GM19025 (cell line): Measurements from ENCODE around the gene CYP4F3.
"Not testable (repeated sequence)": the region's sequence is repeated elsewhere in the genome, so short reads cannot be mapped to it uniquely, and the experiment has no call there.

Source experiments
- ATAC-seq: cut with Tn5 transposase; IDR thresholded peaks from one replicate; pipeline ENCODE4 v1.9.1; 2021; ENCODE audit warnings: mild to moderate bottlenecking, low read depth, moderate library complexity; ENCODE audit not compliant: unreplicated experiment

Gene CYP4F3

GRCh38 chr19:15629003-15629880 is 11.5 kb upstream of the CYP4F3 start:
- ATAC-seq, result no peak

GRCh38 chr19:15631817-15632216 is 8.9 kb upstream of the CYP4F3 start:
- ATAC-seq, result no peak

GRCh38 chr19:15633082-15633835 is 7.4 kb upstream of the CYP4F3 start:
- no peak for ATAC-seq

GRCh38 chr19:15634105-15634504 is 6.6 kb upstream of the CYP4F3 start:
- ATAC-seq, result no peak

DNA sequence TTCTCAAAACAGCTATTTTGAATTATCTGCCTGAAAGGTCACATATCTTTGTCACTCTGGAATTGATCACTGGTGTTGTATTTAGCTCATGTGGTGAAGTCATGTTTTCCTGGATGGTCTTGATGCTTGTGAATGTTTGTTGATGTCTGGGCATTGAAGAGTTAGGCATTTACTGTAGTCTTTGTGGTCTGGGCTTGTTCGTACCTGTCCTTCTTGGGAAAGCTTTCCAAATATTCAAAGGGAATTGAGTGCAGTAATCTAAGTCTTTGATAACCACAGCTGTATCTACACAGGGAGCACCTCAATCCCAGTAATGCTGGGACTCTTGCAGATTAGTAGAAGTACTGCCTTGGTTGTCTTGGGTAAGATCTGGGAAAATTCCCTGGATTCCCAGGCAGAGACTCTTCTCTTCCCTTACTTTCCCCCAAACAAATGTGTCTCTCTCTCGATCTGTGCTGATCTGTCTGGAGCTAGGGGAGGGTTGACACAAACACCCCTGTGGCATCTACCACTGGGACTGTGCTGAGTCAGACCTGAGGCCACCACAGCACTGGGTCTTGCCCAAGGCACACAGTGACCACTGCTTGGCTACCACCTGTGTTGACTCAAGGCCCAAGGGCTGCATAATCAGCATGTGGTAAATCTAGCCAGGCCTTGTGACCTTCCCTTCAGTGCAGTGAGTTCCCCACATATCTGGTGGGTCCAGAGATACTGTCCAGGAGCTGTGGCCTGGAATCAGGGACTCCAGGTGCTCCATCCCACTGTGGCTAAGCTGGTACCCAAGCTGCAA is 5.5 kb upstream of the CYP4F3 start:
- no peak for ATAC-seq

DNA sequence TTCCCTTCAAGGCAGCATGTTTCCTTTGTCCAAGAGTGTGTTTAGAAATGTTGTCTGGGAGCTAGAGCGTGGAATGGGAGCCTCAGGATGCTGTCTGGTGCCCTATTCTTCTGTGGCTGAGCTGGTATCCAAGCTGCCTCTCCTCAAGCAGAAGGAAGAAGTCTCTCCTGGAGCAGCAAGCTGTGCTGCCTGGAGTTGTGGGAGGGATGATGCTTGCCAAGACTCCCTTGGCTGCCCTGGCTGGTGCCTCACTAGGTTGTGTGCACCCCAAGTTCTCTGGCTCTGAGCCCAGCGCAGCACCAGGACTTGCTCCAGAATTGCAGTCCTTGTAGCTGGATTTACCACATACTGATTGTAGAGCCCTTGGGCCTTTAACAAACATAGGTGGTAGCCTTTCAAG is 4.7 kb upstream of the CYP4F3 start:
- ATAC-seq, result no peak

DNA sequence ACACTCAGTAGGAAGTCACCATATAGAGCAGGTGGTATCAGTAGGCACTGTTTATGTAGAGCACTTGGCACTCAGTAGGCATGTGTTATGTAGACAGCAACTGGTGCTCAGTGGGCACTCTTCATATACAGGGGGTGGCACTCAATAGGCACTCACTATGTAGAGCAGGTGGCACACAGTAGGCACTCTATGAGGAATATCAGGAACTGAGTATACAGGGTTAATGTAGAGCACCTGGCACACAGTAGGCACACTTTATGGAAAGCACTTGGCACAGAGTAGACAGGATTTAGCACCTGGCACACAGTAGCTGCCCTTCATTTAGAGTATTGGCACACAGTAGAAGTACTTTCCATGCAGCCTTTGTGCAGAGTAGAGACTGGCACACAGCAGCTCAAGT is 1.1 kb upstream of the CYP4F3 start:
- ATAC-seq, result no peak

GRCh38 chr19:15640904-15641597 is 354 bp downstream of the CYP4F3 start:
- no peak for ATAC-seq

- no peak for ATAC-seq
These were observed 1.3 kb downstream of the CYP4F3 start for GRCh38 chr19:15641901-15642491.

DNA sequence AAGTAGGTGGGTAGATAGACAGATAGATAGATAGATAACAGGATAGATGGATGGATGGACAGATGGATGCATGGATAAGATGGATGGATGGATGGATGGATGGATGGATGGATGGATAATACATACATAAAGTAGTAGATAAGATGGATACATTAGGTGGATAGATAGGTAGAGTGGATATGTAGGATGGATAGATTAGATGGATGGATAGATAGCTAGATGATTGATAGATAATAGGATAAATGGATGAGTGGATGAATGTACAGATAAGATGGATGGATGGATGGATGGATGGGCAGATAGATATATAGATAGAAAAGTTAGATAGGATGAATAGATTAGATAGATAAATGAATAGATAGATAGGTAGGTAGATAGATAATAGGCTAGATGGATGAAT is 2.1 kb downstream of the CYP4F3 start:
- ATAC-seq, result no peak

GRCh38 chr19:15643387-15643786 is 2.7 kb downstream of the CYP4F3 start:
- no peak for ATAC-seq

DNA sequence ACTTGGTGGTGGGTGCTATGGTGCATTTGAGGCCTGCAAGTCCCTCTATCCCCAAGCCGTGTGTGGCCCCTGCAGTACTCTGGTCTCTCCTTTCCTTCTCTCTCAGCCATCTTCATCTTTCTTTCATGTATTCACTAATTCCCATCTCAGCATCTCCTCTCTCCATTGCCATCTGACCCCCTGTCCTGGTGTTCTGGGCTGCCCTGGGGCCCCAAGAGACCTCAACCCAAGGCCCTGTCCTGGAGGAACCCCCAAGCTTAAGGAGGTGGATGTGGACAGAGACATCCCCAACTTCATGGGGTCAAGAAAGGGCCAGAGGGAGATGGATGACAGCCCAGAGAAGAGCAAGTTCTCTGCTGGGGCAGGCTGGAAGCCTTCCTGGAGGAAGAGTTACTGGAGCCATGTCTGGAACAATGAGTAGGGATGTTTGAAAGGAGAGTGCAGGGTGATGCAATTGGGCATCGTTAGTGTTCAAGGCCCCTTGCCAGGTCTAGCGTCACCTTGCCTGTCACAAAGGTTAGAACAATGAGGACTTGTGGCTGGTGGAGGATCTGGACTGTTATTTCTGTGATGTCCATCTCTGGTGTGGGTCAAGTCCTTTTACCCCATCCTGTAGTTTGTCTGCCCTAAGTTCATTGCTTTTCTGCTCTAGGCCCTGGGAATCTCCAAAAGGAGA is 3.5 kb downstream of the CYP4F3 start:
- no peak for ATAC-seq

DNA sequence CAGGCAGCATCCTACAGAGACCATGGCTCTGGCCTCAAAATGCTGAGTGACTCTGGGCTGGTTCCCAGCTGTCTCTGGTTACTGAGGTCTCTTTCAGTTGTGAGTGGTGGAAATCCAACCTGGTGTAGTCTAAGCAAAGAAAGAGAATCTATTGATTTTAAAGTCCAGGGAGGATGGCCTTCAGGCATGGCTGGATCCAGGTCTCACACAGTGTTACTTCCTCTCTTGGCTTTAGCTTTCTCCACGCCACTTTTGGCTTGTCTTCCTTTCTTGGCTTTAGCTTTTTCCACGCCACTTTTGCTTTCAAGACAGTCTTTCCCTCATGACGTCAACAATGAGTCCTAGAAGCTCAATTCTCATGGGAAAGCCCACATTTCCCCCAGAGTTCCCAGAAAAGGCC is 4.1 kb downstream of the CYP4F3 start:
- no peak for ATAC-seq

DNA sequence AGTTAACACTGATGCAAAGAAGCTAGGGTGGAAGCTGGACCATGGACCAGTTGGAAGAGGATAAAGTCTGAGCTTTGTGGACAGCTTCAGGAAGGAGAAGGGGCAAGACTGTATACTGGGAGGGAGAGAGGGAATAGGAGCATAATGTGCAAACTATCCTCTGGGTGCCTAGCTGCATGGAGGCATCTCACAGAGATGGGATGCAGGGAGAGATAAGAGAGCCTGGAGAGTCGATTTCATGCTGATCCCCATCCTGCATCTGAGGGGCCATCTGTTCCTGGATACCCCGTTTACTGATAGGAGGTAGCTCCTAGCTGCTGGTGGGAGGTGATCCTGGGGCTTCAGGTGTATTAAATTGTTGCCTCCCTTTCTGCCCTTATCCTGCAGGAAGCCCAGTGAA is 8.8 kb downstream of the CYP4F3 start:
- no peak for ATAC-seq

DNA sequence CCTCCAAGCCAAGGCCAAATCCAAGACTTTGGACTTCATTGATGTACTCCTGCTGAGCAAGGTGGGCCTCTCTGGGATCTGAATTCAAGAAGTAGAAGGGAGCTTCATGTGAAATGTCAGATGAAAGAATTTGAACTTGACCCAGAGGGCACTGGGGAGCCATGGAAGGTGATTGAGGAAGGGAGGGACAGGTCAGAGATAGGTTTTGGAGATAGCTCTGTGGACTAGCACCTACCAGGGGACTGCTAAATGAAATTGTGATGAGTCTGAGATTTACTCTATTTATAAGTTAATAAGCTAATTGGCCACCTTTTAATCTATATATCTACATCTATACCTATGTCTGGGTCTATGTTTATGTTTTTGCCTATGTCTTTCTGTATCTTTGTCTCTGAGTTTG is 9.4 kb downstream of the CYP4F3 start:
- not testable (repeated sequence) for ATAC-seq

- no peak for ATAC-seq
These were observed 11.1 kb downstream of the CYP4F3 start for GRCh38 chr19:15651791-15652190.

GRCh38 chr19:15652559-15653278 is 12.0 kb downstream of the CYP4F3 start:
- no peak for ATAC-seq

DNA sequence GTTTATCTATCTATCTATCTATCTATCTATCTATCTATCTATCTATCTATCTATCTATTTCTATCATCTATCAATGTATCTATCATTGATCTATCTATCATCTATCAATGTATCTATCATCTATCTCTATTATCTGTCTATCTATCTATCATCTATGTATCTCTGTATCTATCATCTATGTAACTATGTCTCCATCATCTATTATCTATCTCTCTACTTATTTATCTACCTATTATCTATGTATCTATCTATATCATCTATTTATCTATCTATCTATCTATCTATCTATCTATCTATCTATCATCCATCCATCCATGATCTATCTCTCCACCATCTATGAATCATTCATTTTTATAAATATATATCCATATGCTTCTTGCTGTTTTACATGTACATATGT is 15.8 kb downstream of the CYP4F3 start:
- ATAC-seq, result no peak

- no peak for ATAC-seq
These were observed 22.6 kb downstream of the CYP4F3 start for GRCh38 chr19:15663247-15663646.
